HG03460 (cell line): ENCODE results near the gene WNT6.

Experiments
- ATAC-seq: cut with Tn5 transposase; IDR thresholded peaks from one replicate; pipeline ENCODE4 v1.9.1; 2021; ENCODE audit not compliant: unreplicated experiment

WNT6 gene

DNA sequence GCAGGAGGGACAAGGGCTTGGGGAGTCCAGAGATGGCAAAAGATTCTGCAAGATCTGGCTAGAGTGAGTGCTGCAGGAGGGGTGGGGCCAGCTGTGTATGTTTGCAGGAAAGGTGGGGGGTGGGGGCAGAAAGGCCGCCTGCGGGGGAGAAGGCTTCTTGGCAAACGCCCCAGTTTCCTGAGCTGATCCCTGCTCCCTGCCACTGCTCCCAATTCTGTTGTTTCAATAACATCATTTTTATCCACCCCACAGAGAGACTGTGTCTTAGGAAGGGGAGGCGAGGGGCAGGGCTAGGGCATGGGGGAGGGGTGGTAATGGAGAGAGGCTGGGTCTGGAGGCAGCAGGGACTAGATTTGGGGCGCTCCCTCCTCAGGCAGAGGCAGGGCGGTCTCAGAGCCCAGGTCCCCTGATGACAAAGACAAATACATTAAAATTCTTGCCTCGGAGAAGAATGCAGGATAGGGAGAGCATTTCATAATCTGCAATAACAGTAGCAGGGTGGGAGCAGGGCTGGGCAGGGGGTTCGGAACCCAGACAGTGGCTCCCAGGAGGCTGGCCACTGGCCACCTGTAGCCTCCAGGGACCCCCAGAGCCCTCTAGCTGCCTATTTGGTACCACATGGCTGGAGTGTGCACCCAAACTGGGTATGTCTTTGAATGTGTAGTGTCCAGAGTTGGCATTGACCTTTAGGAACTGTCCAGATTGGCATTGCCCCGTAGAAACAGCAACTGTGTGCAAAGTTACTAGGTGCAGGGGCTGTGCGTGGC is 2.1 kb upstream of the WNT6 start:
- no peak for ATAC-seq

DNA sequence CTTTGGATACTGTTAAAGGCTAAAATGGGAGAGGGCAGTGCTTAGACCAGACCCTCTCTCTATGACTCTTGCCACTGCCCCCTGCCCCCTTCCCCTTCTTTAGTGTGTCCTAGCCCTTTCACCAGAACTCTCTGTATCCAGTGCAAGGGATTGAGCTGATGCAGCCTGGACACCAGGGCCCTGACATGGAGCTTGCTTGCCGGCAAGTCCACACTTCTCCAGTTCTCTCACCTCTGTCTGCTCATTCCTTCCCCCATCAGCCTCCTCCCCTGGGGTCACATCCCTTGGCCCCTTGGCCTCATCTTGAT is 1.5 kb upstream of the WNT6 start:
- ATAC-seq = no peak

DNA sequence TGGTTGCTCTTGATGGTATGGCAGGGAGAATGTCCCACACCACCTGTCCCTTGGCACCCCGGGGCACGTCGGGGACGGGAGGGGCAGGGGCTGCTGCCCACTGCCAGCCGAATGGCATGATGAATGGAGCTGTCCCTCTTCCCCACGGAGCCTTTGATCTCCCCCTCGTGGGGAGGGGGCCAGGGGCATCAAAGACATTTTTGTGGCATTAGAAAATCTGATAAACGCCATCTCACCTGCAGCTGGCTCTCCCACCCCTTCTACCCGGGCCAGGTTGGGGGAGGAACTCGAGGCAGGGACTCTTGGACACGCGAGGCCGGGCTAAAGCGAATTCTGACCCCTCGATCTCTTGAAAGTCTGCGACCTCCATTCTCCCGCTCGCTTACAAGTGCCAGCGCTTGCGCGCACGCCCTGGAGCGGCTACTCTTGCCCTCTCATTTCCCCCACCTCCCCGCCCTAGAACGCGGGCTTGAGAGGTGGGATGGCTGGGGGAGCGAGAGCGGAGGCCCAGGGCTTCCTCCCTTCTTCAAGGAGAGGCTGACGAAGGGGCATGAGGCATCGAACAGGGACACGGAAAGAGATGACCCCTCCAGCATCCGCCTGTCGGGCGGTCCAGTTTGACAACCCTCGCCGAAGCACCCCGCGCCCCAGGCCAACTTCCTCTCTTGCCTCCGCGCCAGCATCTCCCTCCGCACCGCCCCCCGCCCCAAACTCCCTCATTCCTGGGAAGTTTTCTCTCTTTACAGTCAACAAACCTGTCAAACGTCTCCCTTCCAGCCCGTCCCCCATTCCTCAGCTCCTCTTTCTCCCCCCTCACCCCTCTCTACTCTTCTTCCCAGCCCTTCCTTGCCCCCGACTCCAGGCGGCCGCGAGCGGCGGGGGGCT is 692 bp upstream of the WNT6 start:
- no peak for ATAC-seq

DNA sequence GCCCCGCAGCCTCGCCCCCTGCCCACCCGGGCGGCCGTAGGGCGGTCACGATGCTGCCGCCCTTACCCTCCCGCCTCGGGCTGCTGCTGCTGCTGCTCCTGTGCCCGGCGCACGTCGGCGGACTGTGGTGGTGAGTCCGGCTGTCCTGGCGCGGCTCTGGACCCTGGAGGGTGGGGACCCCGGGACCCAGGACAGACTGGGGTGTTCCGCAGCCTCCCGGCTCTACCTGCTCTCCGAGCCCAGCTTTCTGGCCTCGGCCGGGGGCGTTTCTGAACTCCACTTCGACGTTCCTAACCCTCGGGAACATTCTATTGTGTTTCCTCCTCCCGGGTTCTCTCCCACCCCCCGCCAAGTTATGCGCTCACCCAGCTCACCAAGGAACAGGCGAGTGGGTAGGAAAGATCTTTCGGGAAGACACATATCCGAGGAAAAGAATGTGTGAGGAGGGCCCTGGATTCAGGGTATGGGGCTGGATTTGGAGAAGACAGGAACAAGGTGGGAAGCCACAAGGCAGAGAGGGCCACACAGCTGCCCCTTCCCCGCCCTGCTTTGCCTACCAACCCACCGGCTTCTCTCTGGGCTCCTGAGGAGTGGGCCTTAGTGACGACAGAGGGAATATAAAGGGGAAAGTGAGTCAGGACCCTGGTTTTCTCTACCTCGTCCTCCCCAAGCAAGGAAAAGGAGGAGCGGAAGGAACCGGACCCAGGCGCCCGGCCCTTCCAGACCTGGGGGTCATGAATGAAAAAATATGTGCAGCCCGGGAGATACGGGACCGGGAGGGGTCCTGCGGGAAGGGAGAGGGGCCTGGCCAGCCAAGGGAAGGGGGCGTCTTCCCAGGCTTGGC is 605 bp downstream of the WNT6 start:
- ATAC-seq = no peak

DNA sequence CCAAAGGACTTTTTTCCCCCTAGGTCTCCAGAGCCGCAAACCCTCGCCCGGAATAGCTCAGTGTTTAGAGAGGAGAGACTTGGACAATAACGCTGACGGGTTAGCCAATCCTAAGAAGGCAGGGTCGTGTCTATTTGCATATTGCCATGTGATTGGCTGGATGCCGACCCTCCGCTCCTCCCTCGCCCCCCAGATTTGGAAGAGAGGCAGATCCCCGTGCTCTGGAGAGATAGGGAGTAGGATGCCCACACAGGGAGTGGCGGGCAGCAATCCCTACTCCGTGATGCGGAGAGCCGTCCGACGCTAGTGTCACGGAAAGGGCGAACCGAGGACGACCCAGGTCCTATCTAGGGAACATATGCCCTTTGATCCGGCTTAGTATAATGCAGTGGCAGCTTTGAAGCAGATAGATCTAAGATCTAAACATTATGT is 1.4 kb downstream of the WNT6 start:
- no peak for ATAC-seq

DNA sequence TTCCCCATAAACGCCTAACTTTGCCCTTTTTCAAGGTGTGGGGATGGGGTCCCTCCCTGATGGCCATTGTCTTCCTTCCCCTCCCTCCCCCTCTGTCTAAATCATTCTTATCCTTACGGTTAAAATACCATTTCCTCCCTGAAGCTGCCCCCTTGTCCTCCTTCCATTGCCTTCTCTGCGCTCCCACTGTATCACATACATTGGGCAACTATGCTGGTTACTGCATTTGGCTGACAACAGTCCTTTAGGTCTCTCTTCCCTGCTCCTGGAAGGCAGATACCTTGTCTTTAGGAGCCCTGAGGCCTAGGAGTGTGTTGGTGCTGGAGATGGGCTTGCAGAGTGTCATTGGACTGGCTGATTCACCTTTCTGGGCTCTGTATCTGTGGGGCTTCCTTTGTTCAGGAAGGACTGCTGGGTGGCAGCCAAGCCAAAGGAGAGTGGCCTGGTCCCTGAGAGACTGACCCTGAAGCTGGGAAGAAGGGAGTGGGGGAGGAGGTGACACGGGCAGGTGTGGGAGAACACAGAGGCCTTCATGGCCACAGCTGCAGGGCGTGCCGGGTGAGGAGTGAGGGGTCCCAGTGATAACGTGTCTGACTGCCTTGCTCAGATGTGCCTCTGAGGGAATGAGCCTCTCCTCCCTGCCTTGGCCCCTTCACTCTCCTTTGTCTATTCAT is 2.2 kb downstream of the WNT6 start:
- ATAC-seq = no peak

DNA sequence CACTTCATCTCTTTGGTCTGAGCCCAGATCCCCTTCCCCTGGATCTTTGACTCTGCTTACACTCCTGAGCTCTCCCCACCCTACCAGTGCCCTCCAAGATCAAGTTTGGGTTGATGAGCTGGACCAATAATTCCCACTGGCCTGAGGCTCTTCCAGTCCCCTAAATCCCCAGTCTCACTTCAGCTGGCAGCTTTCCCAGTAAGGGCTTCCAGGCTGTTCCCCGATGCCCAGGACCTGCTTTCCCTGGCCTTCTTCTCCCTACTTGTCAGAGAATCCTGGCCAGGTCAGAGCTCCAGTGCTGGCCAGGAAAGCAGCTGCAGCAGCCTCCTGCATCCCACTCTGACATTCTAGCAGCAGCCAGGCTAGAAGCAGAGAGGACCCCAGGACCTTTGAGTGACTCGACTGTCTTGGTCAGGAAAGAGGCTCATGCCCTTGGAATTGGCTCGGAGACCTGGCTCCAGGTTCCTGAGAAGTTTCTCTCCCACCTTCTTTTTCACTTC is 3.5 kb downstream of the WNT6 start:
- no peak for ATAC-seq

DNA sequence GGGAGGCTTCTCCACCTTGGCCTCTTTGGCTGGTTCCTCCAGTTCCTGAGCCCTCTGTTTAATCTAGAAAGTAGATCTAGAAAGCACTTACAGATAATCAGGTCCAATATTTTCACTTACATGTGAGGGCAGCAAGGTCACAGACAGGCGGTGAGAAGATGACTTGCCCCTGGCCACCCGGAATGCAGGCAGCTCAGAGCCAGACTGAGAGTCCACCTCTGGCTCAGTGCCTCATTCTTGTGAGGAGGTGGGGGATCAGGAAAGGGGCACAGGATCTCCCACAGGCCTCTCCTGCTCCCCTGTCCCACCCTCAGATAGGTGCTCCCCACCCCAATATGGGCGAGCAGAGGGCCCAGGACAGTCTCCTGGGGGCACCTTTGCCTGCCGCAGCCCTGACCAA is 5.8 kb downstream of the WNT6 start:
- ATAC-seq = no peak

DNA sequence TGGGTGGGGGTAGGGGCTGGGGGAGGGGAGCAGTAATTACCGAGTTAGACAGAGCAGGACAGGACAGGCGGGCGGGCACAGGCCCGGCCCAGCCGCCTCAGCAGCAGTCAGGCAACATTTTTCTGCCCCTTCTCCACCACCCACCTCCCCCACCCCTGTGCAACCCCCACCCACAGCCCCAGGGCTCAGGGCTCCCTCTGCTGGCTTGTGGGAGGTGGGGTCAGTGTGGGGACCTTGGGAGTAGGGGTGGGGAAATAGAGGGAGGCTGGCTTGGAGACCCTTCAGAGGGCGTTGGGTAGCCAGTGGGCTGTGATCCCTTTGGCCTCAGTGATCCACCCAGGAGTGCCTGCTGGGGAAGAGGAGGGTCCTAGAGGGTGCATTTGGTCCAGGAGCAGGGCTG is 6.4 kb downstream of the WNT6 start:
- no peak for ATAC-seq

DNA sequence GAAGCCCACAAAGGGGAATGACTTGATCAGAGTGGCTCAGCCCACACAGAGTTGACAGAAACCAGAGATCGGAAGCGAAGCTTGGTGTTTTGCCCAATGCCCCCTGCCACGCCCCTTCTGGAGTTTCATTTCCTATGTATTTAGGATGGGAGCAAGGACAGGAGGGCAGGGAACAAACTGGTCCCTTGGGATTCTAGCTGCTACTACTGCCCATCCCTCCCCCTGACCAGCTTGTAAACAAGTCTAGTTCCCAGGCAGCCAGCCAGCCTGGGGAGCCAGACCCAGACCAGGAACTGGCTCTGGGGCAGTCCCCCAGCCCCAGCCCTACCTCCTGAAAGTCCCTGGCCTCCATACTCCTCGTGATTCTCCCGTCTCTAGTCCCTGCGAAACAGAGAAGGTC is 8.3 kb downstream of the WNT6 start:
- ATAC-seq = no peak

DNA sequence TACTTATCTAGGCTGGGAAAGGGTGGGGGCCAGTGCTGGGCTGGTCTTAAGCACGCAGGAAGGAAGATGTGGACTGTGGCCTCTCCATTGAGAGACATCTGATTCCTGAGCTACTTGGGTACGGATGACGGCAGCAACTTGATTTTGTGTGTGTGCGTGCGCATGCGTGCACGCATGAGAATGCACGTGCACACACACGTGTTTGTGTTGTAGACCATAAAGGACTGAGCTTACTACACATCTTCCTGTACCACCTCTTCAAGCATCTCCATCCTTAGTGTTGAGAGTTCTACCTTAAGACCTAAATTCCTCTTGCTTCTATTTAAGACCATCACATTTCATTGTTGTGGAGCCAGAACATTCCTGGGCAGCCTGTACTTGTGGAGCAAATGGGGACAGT is 9.5 kb downstream of the WNT6 start:
- no peak for ATAC-seq

DNA sequence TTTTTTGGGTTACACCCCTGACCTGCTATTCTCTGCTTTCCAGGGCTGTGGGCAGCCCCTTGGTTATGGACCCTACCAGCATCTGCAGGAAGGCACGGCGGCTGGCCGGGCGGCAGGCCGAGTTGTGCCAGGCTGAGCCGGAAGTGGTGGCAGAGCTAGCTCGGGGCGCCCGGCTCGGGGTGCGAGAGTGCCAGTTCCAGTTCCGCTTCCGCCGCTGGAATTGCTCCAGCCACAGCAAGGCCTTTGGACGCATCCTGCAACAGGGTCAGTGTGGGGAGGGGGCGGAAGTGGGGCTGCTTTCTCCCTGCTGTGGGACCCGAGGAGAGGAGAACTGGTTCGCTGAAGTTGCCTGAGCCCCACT is 11.4 kb downstream of the WNT6 start:
- ATAC-seq = no peak

DNA sequence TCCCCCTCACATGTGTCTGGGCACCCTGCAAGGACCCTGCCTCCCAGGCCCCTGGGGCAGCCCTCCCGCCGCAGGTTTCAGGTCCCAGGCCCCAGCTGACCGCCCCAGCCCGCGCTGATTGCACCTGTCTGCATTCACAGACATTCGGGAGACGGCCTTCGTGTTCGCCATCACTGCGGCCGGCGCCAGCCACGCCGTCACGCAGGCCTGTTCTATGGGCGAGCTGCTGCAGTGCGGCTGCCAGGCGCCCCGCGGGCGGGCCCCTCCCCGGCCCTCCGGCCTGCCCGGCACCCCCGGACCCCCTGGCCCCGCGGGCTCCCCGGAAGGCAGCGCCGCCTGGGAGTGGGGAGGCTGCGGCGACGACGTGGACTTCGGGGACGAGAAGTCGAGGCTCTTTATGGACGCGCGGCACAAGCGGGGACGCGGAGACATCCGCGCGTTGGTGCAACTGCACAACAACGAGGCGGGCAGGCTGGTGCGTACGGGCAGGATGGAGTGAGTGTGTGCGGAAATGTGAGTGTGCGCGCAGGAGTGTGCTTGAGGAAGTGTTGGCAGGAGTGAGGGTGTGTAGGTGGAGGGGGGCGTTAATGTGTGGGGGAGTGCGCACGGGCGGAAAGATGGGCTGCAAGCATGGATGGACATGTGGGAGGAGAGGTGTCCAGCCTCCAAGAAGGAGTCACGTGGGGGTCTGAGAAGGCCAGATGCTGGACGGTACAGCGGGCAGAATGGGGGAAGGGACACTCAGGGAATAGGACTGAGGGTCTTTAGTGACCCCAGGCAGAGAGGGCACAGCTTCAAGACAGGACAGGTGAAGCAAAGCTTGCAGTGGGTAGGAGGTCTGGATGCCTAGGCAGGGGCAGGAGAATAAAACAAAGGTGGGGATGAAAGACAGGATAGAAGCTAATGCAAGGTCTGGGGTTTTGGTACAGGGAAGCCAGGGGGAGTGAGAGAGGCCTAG is 12.0 kb downstream of the WNT6 start:
- ATAC-seq = no peak

DNA sequence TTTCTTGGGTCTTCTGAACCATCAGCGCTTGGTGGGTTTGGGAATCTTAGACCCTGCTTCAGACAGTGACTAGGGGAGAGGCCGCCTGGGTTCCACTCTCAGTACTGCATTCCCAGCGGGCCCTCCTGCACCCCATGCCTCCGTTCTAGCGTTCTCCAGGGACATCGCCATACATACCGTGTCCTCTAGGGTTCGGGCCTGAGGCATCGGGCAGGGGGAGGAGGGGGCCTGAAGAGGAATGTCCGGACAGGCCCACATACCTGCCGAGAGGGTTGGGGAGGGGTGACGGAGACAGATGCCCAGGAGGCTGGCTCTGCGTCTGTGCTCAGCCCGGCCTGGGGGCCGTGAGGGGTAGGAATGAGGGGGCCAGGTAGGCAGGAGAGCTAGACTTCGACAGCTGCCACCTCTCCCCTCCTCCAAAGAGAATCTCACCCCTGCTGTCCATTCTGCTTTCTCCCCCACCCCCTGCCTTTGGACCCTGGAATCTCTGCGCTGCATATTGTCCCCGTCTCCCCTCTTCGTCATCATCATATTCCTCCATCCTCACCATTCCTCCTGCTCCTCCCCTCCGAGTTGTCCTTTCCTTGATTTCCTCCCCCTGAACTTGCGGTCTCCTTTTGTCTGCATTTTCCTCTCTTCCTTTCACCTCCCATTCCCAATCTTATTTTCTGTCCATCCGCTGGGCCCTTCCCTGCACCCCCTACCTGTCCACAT is 13.2 kb downstream of the WNT6 start:
- ATAC-seq = no peak

DNA sequence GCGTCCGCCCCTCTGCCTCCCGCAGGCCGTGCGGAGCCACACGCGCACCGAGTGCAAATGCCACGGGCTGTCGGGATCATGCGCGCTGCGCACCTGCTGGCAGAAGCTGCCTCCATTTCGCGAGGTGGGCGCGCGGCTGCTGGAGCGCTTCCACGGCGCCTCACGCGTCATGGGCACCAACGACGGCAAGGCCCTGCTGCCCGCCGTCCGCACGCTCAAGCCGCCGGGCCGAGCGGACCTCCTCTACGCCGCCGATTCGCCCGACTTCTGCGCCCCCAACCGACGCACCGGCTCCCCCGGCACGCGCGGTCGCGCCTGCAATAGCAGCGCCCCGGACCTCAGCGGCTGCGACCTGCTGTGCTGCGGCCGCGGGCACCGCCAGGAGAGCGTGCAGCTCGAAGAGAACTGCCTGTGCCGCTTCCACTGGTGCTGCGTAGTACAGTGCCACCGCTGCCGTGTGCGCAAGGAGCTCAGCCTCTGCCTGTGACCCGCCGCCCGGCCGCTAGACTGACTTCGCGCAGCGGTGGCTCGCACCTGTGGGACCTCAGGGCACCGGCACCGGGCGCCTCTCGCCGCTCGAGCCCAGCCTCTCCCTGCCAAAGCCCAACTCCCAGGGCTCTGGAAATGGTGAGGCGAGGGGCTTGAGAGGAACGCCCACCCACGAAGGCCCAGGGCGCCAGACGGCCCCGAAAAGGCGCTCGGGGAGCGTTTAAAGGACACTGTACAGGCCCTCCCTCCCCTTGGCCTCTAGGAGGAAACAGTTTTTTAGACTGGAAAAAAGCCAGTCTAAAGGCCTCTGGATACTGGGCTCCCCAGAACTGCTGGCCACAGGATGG is 14.0 kb downstream of the WNT6 start:
- no peak for ATAC-seq

DNA sequence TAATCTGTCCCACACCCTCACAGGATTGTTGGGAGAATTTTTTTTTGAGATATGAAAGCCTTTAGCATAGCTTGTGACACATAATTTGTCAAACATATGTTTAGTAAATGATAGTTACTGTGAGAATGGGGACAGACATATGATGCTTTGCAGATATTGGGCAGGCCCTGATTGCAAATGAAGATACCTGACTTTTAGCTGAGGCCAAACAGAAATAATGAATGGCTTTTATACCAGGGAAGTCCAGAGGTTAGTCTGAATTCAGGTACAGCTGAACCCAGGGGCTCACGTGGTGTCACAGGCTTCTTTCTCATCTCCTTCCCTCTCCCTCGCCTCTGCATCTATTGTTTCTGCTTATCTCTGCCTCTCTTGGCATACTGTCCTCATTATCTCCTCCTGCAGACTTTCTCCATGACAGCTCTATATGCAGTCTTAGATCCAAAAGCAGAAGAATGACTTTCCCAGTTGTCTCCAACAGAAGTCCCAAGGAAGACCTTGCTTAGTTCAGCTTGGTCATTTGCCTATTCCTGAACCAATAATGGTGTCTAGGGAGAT is 16.2 kb downstream of the WNT6 start:
- ATAC-seq = no peak

DNA sequence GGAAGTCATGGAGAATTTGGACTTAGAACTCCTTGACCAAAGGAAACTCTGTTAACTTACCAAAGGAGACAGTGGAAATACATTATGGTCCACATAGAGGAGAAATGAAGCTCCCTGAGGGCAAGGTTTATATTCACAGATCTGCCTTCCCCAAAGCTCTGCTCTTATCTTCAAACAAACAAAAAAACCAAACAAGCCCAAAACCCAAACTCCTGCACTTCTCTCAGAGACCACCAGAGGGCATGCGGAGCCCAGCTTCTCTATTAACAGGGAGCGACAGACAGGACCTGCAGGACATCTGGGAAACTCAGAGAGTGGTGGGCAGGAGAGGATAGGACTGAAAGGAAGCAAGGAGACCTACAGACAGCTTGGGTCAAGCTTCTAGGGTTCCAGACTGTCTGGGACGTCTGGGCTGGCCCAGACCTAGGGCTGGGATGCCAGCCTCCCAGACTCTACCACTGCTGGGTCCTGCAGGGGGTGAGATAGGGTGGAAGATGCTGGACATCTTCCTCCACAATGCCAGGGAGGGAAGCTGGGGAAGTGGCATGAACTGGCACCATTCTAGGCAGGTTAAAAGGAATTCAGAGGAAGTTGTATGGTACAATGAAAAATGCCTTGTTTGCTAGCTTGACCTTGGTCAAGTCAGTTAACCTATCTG is 17.1 kb downstream of the WNT6 start:
- ATAC-seq = no peak
